NCI-H1105 (cell line): ENCODE measurements around the gene SMARCD2.

Source experiments
- DNase-seq: peaks from one replicate; lab custom pipeline; 2025; lab: John Stamatoyannopoulos, UW

SMARCD2 gene

DNA sequence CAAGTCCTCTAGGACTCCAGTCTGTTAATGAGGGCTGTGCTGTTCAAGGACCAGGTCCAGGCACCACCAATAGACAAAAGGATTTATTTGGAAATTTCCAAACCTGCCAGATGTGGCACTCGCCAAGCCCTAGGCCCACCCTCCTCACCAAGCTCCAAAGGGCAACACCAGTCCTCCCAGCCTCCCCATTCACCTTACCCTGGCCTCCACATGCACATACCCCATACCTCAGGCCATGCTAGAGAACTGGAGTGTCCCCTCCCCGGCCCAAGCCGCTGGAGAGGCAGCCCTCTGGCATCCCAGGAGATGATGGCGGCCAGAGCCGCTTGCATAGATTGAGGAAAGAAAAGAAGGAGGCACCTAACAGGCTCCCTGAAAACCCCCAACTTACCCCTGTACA lies 10.5 kb downstream of the SMARCD2 start:
- DNase-seq = no peak

DNA sequence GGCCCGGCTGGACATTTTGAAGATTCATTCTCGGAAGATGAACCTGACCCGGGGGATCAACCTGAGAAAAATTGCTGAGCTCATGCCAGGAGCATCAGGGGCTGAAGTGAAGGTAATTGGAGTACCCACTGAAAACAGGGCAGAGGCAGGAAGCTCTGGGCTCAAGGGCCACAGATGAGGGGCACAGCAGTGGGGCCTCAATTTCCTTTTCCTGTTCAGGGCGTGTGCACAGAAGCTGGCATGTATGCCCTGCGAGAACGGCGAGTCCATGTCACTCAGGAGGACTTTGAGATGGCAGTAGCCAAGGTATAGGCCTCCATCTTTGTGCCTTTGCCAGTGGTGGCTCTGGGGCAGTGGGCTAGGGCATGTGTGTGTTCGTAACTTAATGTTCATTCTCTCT lies 11.0 kb downstream of the SMARCD2 start:
- no peak for DNase-seq

DNA sequence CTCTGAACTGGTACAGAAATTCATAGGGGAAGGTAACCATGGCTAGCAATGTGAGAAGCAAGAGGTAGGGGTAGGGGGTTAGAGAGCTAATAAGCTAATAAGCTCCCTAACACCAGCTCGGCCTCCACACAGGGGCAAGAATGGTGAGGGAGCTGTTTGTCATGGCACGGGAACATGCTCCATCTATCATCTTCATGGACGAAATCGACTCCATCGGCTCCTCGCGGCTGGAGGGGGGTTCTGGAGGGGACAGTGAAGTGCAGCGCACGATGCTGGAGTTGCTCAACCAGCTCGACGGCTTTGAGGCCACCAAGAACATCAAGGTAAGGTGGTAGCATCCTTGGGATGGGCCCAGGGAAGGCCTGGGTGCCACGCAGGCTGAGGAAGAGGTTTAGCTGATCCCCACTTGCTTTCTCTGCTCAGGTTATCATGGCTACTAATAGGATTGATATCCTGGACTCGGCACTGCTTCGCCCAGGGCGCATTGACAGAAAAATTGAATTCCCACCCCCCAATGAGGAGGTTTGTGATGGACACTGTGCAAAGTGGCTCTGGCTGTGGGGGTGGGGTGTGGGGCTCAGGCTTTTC lies 11.5 kb downstream of the SMARCD2 start:
- DNase-seq = no peak

DNA sequence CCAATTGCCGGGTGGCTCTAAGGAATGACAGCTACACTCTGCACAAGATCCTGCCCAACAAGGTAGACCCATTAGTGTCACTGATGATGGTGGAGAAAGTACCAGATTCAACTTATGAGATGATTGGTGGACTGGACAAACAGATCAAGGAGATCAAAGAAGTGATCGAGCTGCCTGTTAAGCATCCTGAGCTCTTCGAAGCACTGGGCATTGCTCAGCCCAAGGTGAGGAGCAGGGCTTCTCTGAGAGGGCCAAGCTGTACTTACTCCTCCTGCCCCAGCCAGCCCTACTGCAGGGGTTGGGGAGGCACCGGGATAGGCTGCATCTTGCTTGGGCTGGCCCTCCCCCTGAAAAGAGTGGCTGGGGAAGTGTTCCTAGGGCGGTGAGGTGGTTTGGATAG lies 12.2 kb downstream of the SMARCD2 start:
- DNase-seq = no peak

DNA sequence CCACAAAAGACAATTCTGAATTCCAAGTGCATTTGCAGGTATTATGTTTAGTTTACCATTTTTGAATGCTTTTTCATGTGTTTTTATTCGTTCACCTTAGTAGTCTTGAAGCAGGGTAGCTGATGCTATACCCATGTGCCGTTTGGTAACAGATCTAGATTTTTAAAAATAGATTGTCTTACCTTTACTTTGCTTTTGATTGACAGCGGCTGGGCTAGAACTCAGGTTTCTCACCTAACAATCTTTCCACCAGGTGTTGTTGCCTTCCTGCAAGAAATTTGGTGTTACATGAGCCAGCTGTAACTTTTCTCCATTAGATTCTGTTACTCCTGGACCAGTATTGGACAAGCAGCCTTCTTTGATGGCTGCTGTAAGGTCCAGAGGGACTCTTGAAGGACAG lies 13.5 kb downstream of the SMARCD2 start:
- DNase-seq = no peak

DNA sequence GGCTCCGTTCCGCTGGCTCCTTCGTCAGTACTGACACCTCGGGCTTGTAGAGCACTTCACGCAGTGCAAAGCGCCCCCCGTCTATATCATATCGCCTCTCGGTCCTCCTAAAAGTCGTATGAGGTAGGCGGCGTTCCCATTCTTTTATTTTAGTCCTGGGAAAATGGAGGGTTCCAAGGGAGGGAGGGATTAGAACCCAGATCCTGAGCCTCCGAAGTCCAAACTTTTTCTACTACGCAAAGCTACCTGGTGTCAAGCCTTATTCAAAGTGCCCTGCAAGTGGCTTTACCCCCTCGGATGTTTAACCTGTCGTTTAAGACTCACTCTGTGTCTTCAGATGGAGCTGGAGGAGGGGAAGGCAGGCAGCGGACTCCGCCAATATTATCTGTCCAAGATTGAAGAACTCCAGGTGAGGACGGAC lies 14.7 kb downstream of the SMARCD2 start:
- DNase-seq = no peak

DNA sequence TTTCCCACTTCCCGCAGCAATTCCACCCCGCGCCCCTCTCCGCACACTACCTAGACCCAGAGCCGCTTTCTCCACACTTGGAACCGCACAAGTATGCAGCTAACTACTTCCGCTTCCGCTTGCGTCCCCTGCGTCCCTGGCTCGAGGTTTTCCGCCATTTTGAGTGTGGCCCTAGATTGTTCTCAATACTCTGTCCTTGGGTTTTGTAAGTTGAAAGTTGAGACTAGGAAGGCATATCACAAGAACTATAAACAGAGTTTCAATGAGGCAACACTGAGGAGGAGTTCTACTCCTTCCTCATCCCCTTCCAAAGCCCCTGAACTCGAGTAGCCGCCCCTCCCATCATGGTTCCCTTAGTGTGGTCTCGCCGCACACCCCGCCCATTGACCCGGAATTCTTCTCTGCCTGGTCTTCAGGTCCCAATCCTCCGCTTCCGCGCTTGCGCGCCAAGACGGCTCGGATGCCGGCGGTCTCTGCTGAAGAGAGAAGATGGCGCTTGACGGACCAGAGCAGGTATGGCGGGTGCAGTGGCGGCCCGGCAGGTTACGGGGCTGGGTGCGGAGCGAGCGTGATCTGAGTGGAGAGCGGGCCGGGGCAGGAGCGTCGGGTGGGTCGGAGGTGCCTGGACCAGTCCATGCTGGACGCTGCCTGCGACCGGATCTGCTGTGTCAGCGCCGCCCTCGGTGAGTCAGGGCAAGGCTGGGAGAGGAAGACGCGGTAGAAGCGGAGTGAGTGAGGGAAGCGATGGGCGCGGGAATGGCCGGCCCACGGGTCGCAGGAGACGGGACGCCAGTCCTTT lies 15.3 kb downstream of the SMARCD2 start, which contains the start of the genes FTSJ3 and PSMC5:
Gene FTSJ3, minus strand, starts transcription at position 662 of the 799 bp plus-strand sequence. CDS start 761 bp downstream, outside the sequence.
Gene PSMC5, plus strand, starts transcription at position 430 of the 799 bp plus-strand sequence. Its CDS starts 60 bp downstream, at position 490.
- DNase-seq = peak; percentile 90

DNA sequence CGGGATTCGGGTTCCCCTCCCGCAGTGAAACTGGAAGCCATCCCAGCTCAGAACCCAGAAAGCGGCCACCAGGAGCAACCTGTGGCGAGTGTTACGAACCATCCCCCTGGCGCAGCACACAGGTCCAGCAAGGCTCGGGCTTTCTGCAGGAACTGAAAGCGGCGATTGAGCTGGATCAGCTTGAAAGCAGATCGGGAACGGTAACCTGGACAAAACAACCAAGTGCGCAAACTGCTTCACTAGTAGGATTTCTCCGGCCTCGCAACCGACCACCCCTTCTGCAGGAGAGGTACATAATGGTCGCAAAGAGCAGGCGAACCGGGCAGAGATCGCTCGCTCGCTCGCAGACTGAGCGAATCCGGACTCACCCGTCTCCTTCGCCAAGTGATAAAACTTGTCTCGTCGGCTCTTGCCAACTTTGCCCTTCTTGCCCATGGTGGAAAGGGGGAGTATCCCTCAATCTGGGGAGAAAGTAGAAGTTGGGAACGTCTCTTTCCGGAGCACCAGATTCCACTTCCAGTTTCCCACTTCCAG lies 15.9 kb downstream of the SMARCD2 start:
- no peak for DNase-seq

DNA sequence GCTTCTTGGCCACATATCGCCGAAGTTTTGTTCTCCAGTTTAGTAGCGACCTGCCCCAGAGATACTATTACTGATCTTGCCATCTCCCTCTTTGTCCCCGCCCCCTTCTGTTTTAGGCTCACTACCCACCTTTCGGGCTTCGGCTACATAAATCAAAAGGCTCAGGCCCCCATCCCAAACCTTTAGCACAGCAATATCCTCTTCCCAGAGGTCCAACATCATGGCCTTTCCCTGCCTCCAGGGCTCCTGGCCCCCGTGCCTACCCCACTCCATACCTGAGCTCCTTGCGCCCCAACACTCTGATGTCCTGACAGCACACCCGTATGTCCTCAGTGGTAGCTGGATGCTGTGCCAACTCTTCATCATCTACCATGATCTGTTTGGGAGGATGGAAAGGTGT lies 18.1 kb downstream of the SMARCD2 start:
- no peak for DNase-seq

DNA sequence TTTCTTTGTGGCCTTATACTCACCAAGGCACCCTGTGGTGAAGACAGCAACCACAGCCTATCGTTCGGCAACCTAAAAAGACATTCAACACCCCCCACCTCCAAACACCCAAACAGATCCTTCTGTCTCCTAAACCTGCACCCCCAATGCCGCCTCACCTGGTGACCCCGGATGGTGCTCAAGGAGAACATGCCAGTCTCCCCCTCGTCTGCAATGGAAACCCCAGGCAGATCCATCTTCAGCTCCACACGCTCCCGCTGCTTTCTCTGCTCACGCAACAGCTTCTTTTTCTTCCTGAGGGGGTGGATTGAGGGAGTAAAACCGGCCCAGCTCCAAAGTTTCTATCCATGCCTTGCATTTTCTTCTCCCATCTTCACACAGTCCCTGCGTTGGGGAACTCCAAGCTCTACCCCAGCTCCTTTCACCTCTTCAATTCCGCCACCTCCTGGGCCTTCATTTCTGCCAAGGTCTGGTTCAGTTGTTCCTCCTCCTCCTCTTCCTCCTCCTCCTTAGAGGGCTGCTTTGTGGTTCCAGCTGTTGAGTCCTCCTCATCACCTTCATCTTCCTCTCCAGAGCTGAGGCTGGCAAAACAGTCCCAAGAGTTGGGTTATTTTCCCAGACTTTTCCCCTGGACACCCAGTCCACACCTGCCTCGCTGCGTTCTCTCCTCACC lies 18.7 kb downstream of the SMARCD2 start:
- no peak for DNase-seq

DNA sequence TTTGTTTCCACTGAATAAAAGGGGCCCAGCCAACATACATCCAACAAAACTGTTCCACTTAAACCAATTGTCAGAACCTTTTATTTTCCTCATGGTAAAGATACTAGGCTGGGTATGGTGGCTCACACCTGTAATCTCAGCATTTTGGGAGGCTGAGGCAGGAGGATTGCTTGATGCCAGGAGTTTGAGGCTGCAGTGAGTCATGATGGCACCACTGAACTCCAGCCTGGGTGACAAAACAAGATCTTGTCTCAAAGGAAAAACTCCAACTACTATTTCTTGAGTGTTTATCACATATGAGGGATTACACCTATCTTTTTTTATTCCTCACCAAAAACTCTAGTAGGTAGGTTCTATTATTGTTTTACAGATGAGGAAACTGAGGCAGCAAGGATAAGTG lies 19.9 kb downstream of the SMARCD2 start:
- no peak for DNase-seq

DNA sequence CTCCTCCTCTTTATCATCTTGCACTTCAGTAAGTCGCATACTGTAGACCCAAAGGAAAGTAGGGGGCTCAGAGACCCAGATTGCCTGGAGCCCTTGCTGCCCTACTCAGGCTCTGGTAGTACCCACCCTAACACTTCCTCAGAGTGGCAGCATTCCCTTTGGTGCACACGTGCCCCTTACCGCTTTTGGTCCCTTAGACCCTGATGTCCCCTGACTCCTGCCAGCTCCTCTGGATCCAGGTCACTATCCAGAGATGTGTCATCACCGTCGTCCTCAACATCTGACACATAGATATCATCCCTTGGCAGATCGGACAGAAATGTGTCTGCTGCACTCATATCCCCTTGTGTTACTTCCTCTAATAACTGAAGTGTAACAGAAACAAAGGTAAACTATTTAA lies 20.7 kb downstream of the SMARCD2 start:
- DNase-seq = no peak

DNA sequence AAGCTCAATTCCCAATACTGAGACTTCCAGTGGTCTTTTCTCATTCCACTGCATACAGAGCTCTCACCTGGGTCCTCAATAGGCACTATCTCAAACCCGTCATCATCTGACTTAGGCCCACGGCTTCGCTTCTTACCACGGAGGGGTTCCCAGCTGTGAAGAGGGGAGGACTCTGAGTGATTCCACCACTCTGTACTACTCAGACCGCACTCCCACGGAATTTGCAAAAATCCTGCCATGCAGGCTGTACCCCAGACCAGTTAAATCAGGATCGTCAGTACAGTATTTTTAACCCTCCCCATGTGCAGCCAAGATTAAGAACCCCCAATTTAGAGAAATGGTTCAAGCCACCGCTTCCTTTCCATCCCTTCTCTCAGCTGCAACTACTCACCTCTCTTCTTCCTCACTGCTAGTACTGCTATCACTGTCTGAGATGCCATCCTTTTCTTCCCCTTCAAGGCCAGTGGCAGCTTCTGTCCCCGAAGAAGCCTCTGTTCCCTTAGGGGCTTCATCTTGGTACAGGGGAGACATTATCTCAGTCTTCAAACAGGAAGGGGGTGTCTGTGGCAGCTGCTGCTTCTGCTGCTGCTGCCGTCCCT lies 21.4 kb downstream of the SMARCD2 start:
- DNase-seq = no peak

DNA sequence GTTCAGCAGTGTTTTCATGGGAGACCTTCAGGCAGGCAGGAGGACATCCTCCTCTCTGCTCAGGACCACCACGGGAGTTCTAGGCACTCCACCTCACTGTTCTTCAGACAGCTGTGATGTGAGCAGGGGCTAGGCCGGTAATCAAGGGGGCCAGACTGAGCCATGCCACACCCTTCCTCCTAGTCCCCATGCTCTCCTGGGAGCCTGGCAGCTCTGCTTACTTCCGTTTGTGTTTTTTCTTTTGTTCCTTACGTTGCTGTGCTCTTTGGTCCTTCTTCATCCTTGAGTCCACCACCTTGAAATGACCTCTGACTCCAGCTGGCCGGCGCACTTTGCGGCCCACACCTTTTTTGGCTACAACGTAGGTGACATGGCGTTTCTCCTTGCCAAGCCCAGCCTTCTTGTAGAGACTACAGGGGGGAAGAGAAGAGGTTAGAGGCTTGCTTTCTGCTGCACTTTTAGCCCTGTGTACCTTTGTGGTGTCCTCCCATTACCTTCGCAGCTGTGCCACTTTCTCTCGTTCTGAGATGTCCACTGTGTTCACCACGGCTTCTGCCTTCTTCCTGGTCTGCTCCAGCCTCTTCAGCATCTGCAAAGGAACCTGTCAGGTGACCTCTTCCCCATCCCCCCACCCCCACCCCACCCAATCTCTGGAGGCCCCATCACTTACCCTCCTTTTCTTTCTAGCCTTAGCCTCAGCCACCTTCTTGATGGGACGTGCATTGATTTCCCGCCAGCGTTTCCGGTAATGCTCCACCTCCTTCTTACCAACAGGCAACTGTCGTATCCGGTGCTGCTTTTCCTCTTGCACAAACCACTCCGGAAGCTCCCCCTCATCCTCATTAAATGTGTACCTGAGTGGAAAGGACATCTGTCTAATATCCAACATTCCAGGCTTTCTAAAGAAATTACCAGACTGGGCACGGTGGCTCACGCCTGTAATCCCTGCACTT lies 22.6 kb downstream of the SMARCD2 start:
- DNase-seq = no peak

DNA sequence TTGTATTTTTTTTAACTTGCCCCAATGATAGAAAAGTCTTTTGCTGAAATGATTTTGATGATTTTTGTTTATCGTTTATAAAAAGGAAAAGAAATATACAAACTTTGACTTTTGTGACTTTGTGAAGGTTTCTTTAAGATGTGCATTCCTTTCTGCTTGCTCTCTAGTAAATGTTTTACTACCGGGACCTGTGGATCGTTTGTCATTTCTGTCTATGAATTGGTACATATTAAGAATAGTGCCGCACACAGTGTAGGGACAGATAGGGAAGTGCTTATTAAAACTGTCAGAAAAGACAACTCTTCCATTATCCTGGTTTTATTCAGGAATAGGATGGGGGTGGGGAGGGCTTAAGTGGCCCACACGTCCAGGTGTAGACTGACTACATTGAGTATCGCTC lies 23.4 kb downstream of the SMARCD2 start:
- DNase-seq = no peak

DNA sequence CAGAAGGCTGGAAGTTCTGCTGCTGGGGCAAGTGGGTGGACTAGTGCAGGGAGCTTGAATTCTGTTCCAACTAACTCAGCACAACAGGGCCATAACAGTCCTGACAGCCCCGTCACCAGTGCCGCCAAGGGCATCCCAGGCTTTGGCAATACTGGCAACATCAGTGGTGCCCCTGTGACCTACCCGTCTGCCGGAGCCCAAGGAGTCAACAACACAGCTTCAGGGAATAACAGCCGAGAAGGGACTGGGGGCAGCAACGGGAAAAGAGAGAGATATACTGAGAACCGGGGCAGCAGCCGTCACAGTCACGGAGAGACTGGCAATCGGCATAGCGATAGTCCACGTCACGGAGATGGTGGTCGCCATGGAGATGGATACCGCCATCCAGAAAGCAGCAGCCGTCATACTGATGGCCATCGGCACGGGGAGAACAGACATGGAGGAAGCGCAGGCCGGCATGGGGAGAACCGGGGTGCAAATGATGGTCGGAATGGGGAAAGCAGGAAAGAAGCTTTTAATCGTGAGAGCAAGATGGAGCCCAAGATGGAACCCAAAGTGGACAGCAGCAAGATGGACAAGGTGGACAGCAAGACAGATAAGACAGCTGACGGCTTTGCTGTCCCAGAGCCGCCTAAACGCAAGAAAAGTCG lies 24.6 kb downstream of the SMARCD2 start:
- no peak for DNase-seq

DNA sequence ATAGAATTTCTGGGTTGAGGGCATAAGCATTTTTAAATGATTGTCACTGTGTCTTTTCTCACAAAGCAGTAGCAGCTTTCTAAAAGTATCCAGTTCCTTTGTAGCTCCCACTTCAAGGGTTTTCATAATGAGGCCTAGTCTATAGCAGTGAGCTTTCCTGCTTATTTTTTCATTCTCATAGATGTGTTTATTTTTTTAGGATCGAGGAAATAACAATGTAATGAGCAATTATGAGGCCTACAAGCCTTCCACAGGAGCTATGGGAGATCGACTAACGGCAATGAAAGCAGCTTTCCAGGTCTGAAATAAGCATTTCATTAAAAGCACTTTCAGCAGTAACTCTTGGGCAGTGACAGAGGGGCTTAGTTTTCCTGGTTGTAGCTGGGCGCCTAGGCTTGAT lies 25.8 kb downstream of the SMARCD2 start:
- no peak for DNase-seq

DNA sequence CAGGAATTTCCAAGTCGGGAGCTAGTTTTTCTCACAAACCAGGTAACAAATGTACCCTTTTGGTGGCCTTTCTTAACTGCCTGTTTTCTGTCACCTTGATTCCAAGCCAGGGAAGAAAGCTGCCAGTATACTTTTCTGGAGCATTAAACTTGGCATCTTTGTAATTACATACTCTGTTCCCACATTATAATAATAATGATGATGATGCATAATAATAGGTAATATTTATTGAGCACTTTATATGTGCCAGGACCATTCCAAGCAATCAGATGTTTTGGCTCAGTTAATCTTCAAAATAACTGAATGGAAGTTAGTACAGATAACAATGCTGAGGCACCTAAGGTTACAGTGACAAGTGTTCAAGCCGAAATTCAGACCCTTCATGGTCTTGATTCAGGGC lies 26.4 kb downstream of the SMARCD2 start:
- DNase-seq = no peak

DNA sequence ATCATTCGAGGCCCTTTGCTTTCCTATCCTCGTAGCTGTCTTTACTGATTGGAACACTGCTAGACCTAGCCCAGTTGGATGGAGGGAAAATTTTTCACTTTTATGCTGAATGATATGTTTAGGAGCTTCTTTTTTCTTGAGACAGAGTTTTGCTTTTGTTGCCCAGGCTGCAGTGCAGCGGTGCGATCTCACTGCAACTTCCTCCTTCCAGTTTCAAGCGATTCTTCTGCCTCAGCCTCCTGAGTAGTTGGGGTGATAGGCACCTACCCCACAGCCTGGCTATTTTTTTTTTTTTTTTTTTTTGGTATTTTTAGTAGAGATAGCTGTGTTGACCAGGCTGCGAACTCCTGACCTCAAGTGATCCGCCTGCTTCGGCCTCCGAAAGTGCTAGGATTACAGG lies 32.5 kb downstream of the SMARCD2 start:
- no peak for DNase-seq

DNA sequence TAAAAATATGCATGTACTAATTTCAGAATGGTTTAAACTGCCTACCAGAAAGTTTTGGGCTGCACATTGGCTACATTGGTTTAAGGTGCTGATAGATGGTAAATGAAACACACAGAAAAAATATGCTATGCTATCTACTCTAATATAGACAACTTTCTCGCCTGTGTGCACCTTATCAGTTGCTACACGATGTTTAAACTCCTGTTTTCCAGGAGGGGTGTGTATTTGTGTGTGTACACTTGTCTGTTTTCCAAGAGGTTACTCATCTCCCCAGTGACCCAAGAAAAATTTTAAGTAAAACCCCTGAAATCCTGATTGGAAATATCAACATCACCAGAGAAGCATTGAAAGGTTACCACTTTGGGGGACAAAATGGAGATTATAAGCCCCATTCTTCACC lies 36.9 kb downstream of the SMARCD2 start:
- DNase-seq = no peak

DNA sequence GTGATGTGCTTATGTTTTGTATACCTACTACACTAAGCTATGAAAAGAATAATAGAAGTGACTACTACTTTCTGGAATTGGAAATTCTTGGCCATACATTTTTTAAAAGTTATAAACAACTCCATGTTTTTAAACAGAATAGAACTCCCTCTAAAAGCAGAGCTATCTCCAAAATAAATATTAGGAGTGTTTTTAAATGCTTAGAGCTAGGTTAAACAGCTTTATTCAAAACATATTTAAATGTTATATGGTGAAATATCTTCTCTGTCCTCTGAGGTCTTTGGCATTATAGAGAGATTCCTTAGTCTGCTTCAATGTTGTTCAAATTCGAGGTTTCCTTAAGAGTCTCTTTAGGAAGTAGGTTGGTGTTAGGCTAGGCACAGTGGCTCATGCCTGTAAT lies 38.2 kb downstream of the SMARCD2 start:
- DNase-seq = no peak
